ENCODE data around the gene MMP23B. TPM values are rescaled to one million over a fixed set of nuclear protein-coding genes. Genes with fewer than 3 reads are reported as not detected.
"Not testable (repeated sequence)": the region's sequence is repeated elsewhere in the genome, so short reads cannot be mapped to it uniquely, and the experiment has no call there.

MMP23B gene
- total RNA-seq, 4 donors from 2014 or later: 0.67 to 7.8 (median 3.5) TPM

DNA sequence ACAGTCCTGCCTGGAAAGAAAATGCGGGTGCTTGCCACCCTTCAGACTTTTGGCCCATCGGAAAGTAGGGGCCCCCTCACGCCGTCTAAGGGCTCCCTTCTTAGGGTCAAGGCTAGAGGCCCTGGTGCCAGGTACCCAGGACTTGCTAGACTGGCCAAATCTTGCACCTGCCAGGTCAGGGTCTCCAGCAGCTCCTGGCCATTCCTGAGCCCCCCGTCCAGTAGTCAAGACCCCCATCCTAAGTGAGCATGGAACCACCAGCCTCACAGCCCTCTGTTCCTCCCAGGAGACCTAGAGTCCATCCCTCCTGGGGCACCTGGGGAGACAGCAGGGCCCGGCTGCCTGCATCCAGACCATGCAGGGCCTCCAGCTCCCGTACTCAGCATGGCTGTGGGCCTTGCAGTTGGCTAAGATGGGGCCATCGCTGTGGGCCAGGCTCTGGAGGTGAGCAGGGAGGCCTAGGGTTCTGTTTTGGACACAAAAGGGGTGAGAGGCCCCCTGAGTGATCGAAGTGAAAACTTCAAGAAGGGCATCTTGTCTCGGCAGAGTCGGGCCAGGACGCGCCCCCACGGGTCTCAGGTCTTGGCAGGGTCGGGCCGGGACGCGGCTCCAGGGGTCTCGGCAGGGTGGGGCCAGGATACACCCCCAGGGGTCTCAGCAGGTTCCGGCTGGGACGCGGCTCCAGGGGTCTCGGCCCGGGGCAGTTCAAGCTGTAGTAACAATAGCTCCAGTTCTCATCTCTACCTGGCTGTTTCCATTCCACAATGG is 38.0 kb upstream of the MMP23B start:
- intact Hi-C loops (cut with DNase I): no loop called here
- no peak for DNase-seq
- WGBS, 2 donors: 82 to 87% methylated on average over 14 to 23 of the region's 24 CpGs

GRCh38 chr1:1594602-1595260 is 37.2 kb upstream of the MMP23B start:
- H3K27ac ChIP-seq: no peak overlapping the region
- 57 to 75% methylated on average over 8 to 10 of the region's 10 CpGs for WGBS, 2 donors
- no peaks in the 10 kb centered on the region for H3K27me3 ChIP-seq
- H3K36me3 ChIP-seq: no peaks in the 10 kb centered on the region
- H3K4me1 ChIP-seq: peaks cover 3 to 26% of the 10 kb centered on the region in 2 donors
- intact Hi-C loops (cut with DNase I): no loop called here
- no peak overlapping the region for H3K4me3 ChIP-seq (replicated peaks in 1 of 3)
- DNase-seq: no peak
- TF ChIP-seq CTCF (IDR thresholded peaks at IDR 0.05): no peak
- no peak for TF ChIP-seq POLR2A (IDR thresholded peaks at IDR 0.05)
- no peaks in the 10 kb centered on the region for H3K9me3 ChIP-seq

More for the DNA sequence above, 38.0 kb upstream of the MMP23B start:
- TF ChIP-seq CTCF (IDR thresholded peaks at IDR 0.05) (no peak), POLR2A (IDR thresholded peaks at IDR 0.05) (no peak)
- Histone ChIP-seq H3K9me3 (no peaks in the 10 kb centered on the region), H3K27me3 (no peaks in the 10 kb centered on the region), H3K36me3 (no peaks in the 10 kb centered on the region), H3K27ac (no peak overlapping the region), H3K4me3 (replicated peaks in 1 of 3) (no peak overlapping the region), H3K4me1 (peaks cover 3 to 21% of the 10 kb centered on the region in 2 donors)

DNA sequence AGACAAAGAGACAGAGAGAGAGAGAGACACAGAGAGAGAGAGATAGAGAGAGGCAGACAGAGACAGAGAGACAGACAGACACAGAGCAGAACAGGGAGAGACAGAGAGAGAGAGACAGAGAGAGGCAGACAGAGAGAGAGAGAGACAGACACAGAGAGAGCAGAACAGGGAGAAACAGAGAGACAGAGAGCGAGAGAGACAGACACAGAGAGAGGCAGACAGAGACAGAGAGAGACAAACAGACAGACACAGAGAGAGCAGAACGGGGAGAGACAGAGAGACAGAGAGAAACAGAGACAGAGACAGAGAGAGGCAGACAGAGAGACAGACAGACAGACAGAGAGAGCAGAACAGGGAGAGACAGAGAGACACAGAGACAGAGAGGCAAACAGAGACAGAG is 36.6 kb upstream of the MMP23B start:
- DNase-seq; H3K9me3 ChIP-seq; intact Hi-C loops (cut with DNase I); H3K27me3 ChIP-seq; H3K36me3 ChIP-seq; H3K27ac ChIP-seq; H3K4me3 ChIP-seq (replicated peaks in 1 of 3): not testable (repeated sequence)
- peaks cover 5 to 28% of the 10 kb centered on the region in 2 donors for H3K4me1 ChIP-seq
- 72 to 89% methylated on average over 2 of the region's 2 CpGs for WGBS, 2 donors

DNA sequence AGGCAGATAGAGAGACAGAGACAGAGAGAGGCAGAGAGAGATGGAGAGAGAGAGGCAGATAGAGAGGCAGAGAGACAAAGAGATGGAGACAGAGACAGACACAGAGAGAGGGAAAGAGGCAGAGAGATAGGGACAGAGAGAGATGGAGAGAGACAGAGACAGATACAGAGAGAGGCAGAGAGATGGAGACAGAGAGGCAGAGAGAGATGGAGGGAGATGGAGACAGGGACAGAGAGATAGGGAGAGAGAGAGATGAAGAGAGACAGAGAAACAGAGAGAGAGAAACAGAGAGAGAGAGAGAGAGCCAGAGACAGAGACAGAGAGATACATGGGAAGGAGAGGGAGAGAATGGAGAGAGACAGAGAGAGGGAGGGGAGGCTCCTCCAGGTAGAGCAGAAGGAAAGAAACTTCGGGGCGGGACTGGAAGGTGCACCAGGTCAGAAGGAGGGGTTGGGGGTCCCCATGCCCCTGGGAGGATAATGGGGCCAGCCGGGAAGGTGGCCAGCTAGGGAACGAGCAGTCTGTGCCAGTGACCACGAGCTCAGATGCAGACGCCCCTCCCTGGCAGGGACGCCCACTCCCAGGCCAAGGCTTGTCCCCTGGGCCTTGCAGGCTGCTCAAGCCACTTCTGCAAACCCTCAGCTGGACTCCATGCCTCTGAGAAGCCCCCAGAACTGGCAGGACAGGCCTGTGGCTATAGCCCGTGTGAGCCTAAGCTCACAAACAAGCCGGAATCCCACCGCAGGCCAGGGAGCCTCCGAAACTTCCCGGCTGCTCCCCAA is 35.3 kb upstream of the MMP23B start:
- no peak overlapping the region for H3K27ac ChIP-seq
- no peaks in the 10 kb centered on the region for H3K36me3 ChIP-seq
- DNase-seq: no peak
- no peaks in the 10 kb centered on the region for H3K27me3 ChIP-seq
- 31 to 41% methylated on average over 7 to 8 of the region's 12 CpGs for WGBS, 2 donors
- TF ChIP-seq CTCF (IDR thresholded peaks at IDR 0.05): no peak
- TF ChIP-seq POLR2A (IDR thresholded peaks at IDR 0.05): no peak
- H3K9me3 ChIP-seq: no peaks in the 10 kb centered on the region
- H3K4me1 ChIP-seq: peaks cover 10 to 35% of the 10 kb centered on the region in 2 donors
- no peak overlapping the region for H3K4me3 ChIP-seq (replicated peaks in 1 of 3)
- intact Hi-C loops (cut with DNase I): no loop called here

DNA sequence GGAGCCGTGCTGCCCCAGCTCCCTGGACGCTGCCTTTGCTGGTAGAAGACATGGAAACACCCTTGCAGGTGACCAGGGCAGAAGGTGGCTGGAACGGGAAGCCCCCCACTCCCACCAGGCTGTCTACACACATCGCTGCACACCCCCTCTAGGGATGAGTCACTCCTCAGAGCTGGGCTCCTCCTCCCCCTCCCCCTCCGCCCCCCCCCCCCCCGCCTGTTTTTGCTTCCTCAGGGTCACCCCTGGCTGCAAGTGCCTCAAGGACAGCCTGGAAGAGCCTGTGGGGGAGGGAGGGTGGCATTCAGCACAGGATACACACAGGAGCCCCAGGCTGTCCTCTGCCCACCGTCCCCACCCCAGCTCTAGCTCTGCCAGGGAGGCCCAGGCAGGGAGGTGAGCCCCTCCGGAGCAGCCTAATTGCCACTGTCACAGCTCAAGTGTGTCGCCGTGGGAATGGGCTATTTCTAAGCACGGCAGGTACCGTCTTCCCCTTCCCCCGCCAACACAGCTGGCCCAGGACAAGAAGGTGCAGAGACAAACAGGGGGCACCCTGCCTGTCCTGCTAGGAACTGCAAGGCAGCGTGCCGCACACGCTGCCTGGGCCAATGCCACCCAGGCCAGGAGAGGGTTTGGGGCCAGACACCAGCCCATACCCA is 34.6 kb upstream of the MMP23B start:
- Histone ChIP-seq H3K4me1 (peaks cover 10 to 35% of the 10 kb centered on the region in 2 donors), H3K27me3 (no peaks in the 10 kb centered on the region), H3K27ac (no peak overlapping the region), H3K36me3 (no peaks in the 10 kb centered on the region), H3K9me3 (no peaks in the 10 kb centered on the region), H3K4me3 (replicated peaks in 1 of 3) (no peak overlapping the region)
- intact Hi-C loops (cut with DNase I): no loop called here
- TF ChIP-seq CTCF (IDR thresholded peaks at IDR 0.05): peak in 2 of 6 experiments; percentile 11 to 26
- no peak for TF ChIP-seq POLR2A (IDR thresholded peaks at IDR 0.05)
- DNase-seq: peak; percentile 25 to 32
- 16 to 24% methylated on average over 9 to 15 of the region's 16 CpGs for WGBS, 2 donors
